ENCODE measurements around the gene DBH. TPM values are rescaled to one million over a fixed set of nuclear protein-coding genes. Genes with fewer than 3 reads are reported as not detected.

DBH gene
- polyA plus RNA-seq, 3 donors, result not detected

DNA sequence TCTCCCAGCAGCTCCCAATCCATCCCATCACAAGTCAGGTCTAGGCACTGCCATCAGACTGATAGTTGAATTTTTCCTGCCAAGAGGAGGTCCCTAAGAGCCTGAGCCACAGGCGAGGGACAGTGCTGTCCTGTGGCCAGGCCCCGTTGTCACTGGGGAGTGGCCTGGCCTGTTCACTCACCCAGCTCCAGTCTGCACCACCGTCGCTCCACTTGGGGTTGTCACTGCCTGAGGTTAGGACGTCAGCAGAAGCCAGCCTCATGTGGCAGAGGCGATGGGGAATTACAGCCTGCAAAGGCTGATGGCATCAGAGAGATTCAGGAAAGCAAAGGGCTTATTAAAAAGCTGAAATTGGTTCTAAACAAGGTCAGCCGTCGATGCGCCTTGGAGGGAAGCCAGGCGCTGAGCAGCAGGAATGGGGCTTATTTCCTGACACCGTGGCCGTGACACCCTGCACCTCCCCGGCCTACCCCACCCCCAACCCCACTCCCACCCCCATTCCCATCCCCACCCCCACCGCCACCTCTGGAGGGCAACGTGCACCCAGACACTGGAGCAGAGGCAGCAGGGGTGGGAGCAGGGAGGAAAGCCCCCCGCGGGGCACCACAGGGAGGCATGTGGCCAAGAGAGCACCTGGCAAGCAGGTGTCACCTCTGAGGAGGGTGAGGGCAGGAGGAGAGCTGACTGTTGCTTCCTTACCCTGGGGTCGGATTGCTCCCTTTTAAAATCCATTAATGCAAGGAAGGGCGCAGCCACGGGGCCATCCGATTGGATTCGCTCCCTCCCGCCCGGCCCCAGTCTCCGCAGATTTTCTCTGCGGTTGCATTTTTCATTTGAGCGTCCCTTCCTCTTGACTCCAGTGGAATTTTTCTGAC lies 3.1 kb upstream of the DBH start:
- Histone ChIP-seq H3K4me3 (replicated peaks in 1 of 3; ENCODE audit: low read depth in 2 of 3, low read length in 3 of 3) (no peak overlapping the region), H3K9me3 (replicated peaks in 1 of 2; ENCODE audit: control insufficient read depth in 1 of 2, insufficient read depth in 1 of 2, low read length in 2 of 2) (no peaks in the 10 kb centered on the region), H3K27ac (ENCODE audit: low read depth in 1 of 2, low read length in 2 of 2) (no peak overlapping the region), H3K9ac (ENCODE audit: insufficient read depth, low read length, poor library complexity, severe bottlenecking) (no peak overlapping the region), H3K4me1 (ENCODE audit: control insufficient read depth in 1 of 2, insufficient read depth in 2 of 2, low read length in 2 of 2) (no peaks in the 10 kb centered on the region), H4K20me1 (ENCODE audit: insufficient read depth, low read length) (no peaks in the 10 kb centered on the region), H2AFZ (ENCODE audit: insufficient read depth, low read depth, low read length, poor library complexity, severe bottlenecking) (no peak overlapping the region), H3K4me2 (replicated peaks; ENCODE audit: extremely low read depth, low read length, poor library complexity, severe bottlenecking) (no peak overlapping the region), H3K79me2 (ENCODE audit: insufficient read depth, low read length) (no peaks in the 10 kb centered on the region), H3K27me3 (ENCODE audit: control insufficient read depth in 2 of 2, insufficient read depth in 2 of 2, low read length in 2 of 2) (no peaks in the 10 kb centered on the region), H3K36me3 (replicated peaks in 1 of 2; ENCODE audit: control insufficient read depth in 1 of 2, insufficient read depth in 2 of 2, low read length in 2 of 2) (no peaks in the 10 kb centered on the region)
- no peaks in the 10 kb centered on the region for H3K36me3 Mint-ChIP-seq
- no peaks in the 10 kb centered on the region for H3K9me3 Mint-ChIP-seq
- H3K4me3 Mint-ChIP-seq, result peak overlapping the region in 1 of 2 donors; percentile 42
- no peak for DNase-seq
- H3K27me3 Mint-ChIP-seq (ENCODE audit: low read depth in 3 of 3), result peaks cover 2 to 11% (median 4%) of the 10 kb centered on the region in 3 donors
- intact Hi-C loops (cut with micrococcal nuclease), result no loop called here
- TF ChIP-seq, protein P1, sequence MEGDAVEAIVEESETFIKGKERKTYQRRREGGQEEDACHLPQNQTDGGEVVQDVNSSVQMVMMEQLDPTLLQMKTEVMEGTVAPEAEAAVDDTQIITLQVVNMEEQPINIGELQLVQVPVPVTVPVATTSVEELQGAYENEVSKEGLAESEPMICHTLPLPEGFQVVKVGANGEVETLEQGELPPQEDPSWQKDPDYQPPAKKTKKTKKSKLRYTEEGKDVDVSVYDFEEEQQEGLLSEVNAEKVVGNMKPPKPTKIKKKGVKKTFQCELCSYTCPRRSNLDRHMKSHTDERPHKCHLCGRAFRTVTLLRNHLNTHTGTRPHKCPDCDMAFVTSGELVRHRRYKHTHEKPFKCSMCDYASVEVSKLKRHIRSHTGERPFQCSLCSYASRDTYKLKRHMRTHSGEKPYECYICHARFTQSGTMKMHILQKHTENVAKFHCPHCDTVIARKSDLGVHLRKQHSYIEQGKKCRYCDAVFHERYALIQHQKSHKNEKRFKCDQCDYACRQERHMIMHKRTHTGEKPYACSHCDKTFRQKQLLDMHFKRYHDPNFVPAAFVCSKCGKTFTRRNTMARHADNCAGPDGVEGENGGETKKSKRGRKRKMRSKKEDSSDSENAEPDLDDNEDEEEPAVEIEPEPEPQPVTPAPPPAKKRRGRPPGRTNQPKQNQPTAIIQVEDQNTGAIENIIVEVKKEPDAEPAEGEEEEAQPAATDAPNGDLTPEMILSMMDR (IDR thresholded peaks at IDR 0.05), result no peak
- H3K27ac Mint-ChIP-seq, result no peak overlapping the region
- 80% methylated on average over 16 of the region's 27 CpGs for WGBS (ENCODE audit: insufficient coverage)
- H3K4me1 Mint-ChIP-seq, result no peaks in the 10 kb centered on the region

DNA sequence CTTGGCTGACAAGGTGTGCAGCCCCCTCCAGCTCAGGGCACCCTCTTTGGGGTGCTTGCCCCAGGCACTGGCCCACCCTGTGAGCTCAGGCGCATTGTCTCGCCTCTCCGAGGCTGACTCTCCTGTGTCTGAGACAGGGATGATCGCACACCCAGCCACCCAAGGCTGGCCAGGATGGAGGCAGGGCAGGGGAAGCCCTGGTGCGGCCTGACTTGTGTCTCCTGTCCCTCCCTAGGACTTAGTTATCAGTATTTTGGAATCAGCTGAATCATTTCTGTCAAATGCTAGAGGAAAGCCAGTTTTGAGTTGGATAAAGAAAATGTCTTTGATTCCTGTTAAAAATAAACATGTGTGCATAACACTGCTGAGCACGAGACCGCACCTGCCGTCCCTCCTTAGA lies 2.5 kb upstream of the DBH start:
- Histone ChIP-seq H2AFZ (ENCODE audit: insufficient read depth, low read depth, low read length, poor library complexity, severe bottlenecking) (no peak overlapping the region), H3K9me3 (replicated peaks in 1 of 2; ENCODE audit: control insufficient read depth in 1 of 2, insufficient read depth in 1 of 2, low read length in 2 of 2) (no peaks in the 10 kb centered on the region), H4K20me1 (ENCODE audit: insufficient read depth, low read length) (no peaks in the 10 kb centered on the region), H3K27me3 (ENCODE audit: control insufficient read depth in 2 of 2, insufficient read depth in 2 of 2, low read length in 2 of 2) (no peaks in the 10 kb centered on the region), H3K9ac (ENCODE audit: insufficient read depth, low read length, poor library complexity, severe bottlenecking) (no peak overlapping the region), H3K4me3 (replicated peaks in 1 of 3; ENCODE audit: low read depth in 2 of 3, low read length in 3 of 3) (no peak overlapping the region), H3K4me2 (replicated peaks; ENCODE audit: extremely low read depth, low read length, poor library complexity, severe bottlenecking) (no peak overlapping the region), H3K27ac (ENCODE audit: low read depth in 1 of 2, low read length in 2 of 2) (no peak overlapping the region), H3K36me3 (replicated peaks in 1 of 2; ENCODE audit: control insufficient read depth in 1 of 2, insufficient read depth in 2 of 2, low read length in 2 of 2) (no peaks in the 10 kb centered on the region), H3K79me2 (ENCODE audit: insufficient read depth, low read length) (no peaks in the 10 kb centered on the region), H3K4me1 (ENCODE audit: control insufficient read depth in 1 of 2, insufficient read depth in 2 of 2, low read length in 2 of 2) (no peaks in the 10 kb centered on the region)
- Mint-ChIP-seq H3K36me3 (no peaks in the 10 kb centered on the region), H3K9me3 (no peaks in the 10 kb centered on the region), H3K27ac (no peak overlapping the region), H3K27me3 (ENCODE audit: low read depth in 3 of 3) (peaks cover 2 to 15% (median 6%) of the 10 kb centered on the region in 3 donors), H3K4me1 (no peaks in the 10 kb centered on the region), H3K4me3 (no peak overlapping the region)
- intact Hi-C loops (cut with micrococcal nuclease), result no loop called here
- 63% methylated on average over 8 of the region's 8 CpGs for WGBS (ENCODE audit: insufficient coverage)
- TF ChIP-seq, protein P1 (IDR thresholded peaks at IDR 0.05), result no peak
- no peak for DNase-seq

Data from CD14-positive monocyte (primary cell).